HG02973 (cell line): ENCODE data around the gene TRAF1.
"Not testable (repeated sequence)": the region's sequence is repeated elsewhere in the genome, so short reads cannot be mapped to it uniquely, and the experiment has no call there.

Experiments
- ATAC-seq: cut with Tn5 transposase; IDR thresholded peaks from one replicate; pipeline ENCODE4 v1.9.1; 2021; ENCODE audit warnings: moderate library complexity; ENCODE audit not compliant: unreplicated experiment

The TRAF1 gene

GRCh38 chr9:120926397-120926928 is at the start of gene TRAF1:
Gene TRAF1 (minus strand): TSS chr9:120926796. CDS start chr9:120926075, 721 bp downstream.
- peak; percentile 20 for ATAC-seq

- ATAC-seq = no peak
These were observed 48.3 kb upstream of the TRAF1 start for GRCh38 chr9:120974921-120975320.

- ATAC-seq = no peak
These were observed 47.6 kb upstream of the TRAF1 start for GRCh38 chr9:120974181-120974580.

- no peak for ATAC-seq
These were observed 45.3 kb upstream of the TRAF1 start for GRCh38 chr9:120971938-120972337.

- ATAC-seq = not testable (repeated sequence)
These were observed 44.9 kb upstream of the TRAF1 start for GRCh38 chr9:120971471-120971870.

- ATAC-seq = no peak
These were observed 43.6 kb upstream of the TRAF1 start for GRCh38 chr9:120970244-120970643.

- no peak for ATAC-seq
These were observed 39.4 kb upstream of the TRAF1 start for GRCh38 chr9:120966013-120966369.

GRCh38 chr9:120965344-120966012 is 38.9 kb upstream of the TRAF1 start:
- no peak for ATAC-seq

- no peak for ATAC-seq
These were observed 35.3 kb upstream of the TRAF1 start for GRCh38 chr9:120961936-120962335.

- no peak for ATAC-seq
These were observed 33.4 kb upstream of the TRAF1 start for GRCh38 chr9:120960001-120960400.

GRCh38 chr9:120956862-120957261 is 30.3 kb upstream of the TRAF1 start:
- no peak for ATAC-seq

- no peak for ATAC-seq
These were observed 25.5 kb upstream of the TRAF1 start for GRCh38 chr9:120951960-120952618.

- no peak for ATAC-seq
These were observed 24.1 kb upstream of the TRAF1 start for GRCh38 chr9:120950421-120951388.

- no peak for ATAC-seq
These were observed 22.7 kb upstream of the TRAF1 start for GRCh38 chr9:120949290-120949689.

- ATAC-seq = no peak
These were observed 22.2 kb upstream of the TRAF1 start for GRCh38 chr9:120948824-120949223.

- no peak for ATAC-seq
These were observed 20.6 kb upstream of the TRAF1 start for GRCh38 chr9:120947222-120947621.

- no peak for ATAC-seq
These were observed 19.7 kb upstream of the TRAF1 start for GRCh38 chr9:120946259-120946658.

- no peak for ATAC-seq
These were observed 18.4 kb upstream of the TRAF1 start for GRCh38 chr9:120944948-120945347.

- peak; percentile 90 for ATAC-seq
These were observed 17.8 kb upstream of the TRAF1 start for GRCh38 chr9:120944434-120944843.

GRCh38 chr9:120942186-120943001 is 15.8 kb upstream of the TRAF1 start:
- ATAC-seq = no peak
